GM12874 (cell line): ENCODE measurements around the gene SFMBT1.

Experiments used
- CTCF ChIP-seq: IDR thresholded peaks from 2 replicates; pipeline ENCODE4 v1.5.1; 2011; ENCODE audit warnings: low read depth, mild to moderate bottlenecking, control low read depth, low read length, moderate library complexity; ENCODE audit not compliant: insufficient read depth

The SFMBT1 gene

DNA sequence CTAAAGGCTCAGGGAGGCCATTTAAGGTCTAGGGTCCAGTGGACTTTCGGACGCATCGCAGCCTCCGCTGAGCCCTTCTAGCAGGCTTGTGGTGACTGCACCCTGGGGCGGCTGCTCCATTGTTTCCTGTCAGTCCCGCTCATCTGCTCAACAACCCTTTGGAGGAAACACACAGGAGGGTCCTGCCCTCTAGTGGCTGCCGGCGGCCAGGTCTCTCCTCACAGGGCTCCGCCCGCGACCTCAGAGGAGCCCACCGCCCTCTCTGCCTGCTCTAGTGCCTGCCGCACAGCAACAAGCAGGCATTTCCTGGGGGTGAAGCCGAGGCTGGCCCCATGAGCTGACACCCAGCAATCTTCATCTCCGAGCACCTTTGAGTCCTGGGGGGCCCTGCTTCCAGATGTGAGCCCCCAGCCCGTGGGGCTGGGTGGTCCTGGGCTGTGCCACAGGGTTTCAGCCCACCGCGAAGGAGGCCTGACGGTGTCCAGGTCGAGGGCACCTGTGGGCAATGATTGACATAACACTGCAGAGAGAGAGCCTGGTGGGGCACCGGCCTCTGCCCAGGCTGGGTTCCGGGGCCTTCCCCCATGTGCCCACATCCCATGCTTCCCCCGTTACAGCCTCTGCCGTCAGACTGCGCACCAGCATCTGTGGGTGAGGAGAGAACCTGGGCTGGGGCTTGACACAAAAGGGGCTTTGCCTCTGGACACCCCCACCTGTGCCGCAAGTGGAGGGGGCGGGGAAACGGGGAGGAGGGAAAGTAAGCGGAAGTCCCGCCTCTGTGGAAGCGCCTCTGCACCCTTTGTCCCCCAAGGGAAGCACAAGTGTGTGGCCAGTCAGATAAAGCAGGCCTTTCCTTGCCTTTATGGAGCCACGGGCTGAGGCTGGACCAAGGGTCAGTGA, 27.0 kb upstream of the SFMBT1 start:
- peak; percentile 99 for TF ChIP-seq CTCF

GRCh38 chr3:53071882-53072431, 26.1 kb upstream of the SFMBT1 start:
- no peak for TF ChIP-seq CTCF

DNA sequence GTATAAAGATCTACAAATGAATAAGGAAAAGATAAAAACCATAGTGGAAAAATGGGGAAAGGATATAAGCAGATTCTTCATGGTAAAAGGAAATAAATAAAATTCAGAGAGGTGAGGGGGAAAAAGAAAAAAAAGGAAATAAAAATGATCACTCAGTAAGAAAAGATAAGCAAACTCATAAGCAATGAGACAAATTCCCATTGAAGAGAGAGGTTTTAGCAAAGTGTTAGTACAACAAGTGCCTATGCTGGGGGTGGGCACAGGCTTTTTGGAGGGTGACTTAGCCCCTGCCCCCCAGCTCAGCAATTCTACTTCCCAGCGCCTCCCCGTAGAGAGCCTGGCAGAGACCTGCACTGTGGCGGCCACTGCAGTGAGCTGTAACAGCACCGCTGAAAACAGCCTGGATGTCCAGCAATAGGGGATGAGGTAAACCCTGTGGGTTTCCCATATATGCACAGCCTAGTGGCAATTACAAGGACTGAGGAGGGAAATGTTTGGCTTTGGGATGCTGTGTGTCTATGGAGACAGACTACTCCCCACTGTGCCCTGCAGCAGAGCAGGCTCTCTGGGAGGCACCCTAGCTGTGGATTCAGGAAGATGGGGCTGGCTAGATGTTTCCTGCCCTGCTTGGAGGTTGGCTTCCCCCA, 23.7 kb upstream of the SFMBT1 start:
- TF ChIP-seq CTCF = no peak

GRCh38 chr3:53068176-53068575, 22.3 kb upstream of the SFMBT1 start:
- TF ChIP-seq CTCF = no peak

GRCh38 chr3:53067567-53067966, 21.7 kb upstream of the SFMBT1 start:
- TF ChIP-seq CTCF = no peak

- TF ChIP-seq CTCF = no peak
Measured at GRCh38 chr3:53065841-53066480, 20.1 kb upstream of the SFMBT1 start.

- no peak for TF ChIP-seq CTCF
Measured at GRCh38 chr3:53062905-53063304, 17.0 kb upstream of the SFMBT1 start.
